ENCODE data around the gene SPATA46.

SPATA46 gene

GRCh38 chr1:162375463-162375862 lies 1.2 kb downstream of the SPATA46 start:
- Histone ChIP-seq H3K4me3 (no peak overlapping the region), H3K9me3 (no peaks in the 10 kb centered on the region), H3K27ac (no peak overlapping the region), H3K4me1 (no peaks in the 10 kb centered on the region), H3K27me3 (no peaks in the 10 kb centered on the region), H3K36me3 (no peaks in the 10 kb centered on the region)
- intact Hi-C loops (cut with DNase I; ENCODE audit: low total_unique reads) = no loop called here
- no peak for TF ChIP-seq CTCF (IDR thresholded peaks at IDR 0.05)
- DNase-seq = peak in 1 of 2 donors; percentile 34

- TF ChIP-seq CTCF (IDR thresholded peaks at IDR 0.05) = no peak
- no peak overlapping the region for H3K27ac ChIP-seq
- intact Hi-C loops (cut with DNase I; ENCODE audit: low total_unique reads) = no loop called here
These were observed 2.2 kb downstream of the SPATA46 start for GRCh38 chr1:162374406-162374805.

GRCh38 chr1:162373541-162374260 lies 3.0 kb downstream of the SPATA46 start:
- Histone ChIP-seq H3K9me3 (no peaks in the 10 kb centered on the region), H3K4me3 (no peak overlapping the region), H3K4me1 (no peaks in the 10 kb centered on the region), H3K36me3 (no peaks in the 10 kb centered on the region), H3K27me3 (no peaks in the 10 kb centered on the region), H3K27ac (no peak overlapping the region)
- intact Hi-C loops (cut with DNase I; ENCODE audit: low total_unique reads) = no loop called here
- TF ChIP-seq CTCF (IDR thresholded peaks at IDR 0.05) = no peak
- peak in 1 of 2 donors; percentile 32 for DNase-seq

More at GRCh38 chr1:162374406-162374805, 2.2 kb downstream of the SPATA46 start:
- peak in 1 of 2 donors; percentile 27 for DNase-seq
- Histone ChIP-seq H3K4me1 (no peaks in the 10 kb centered on the region), H3K9me3 (no peaks in the 10 kb centered on the region), H3K4me3 (no peak overlapping the region), H3K27me3 (no peaks in the 10 kb centered on the region), H3K36me3 (no peaks in the 10 kb centered on the region)

GRCh38 chr1:162373072-162373427 lies 3.6 kb downstream of the SPATA46 start:
- intact Hi-C loops (cut with DNase I; ENCODE audit: low total_unique reads) = no loop called here
- Histone ChIP-seq H3K4me3 (no peak overlapping the region), H3K9me3 (no peaks in the 10 kb centered on the region), H3K27me3 (no peaks in the 10 kb centered on the region), H3K4me1 (no peaks in the 10 kb centered on the region), H3K27ac (no peak overlapping the region), H3K36me3 (peaks cover 0 to 1% (median 0%) of the 10 kb centered on the region in 3 donors)
- peak in 1 of 2 donors; percentile 45 for DNase-seq
- TF ChIP-seq CTCF (IDR thresholded peaks at IDR 0.05) = no peak

GRCh38 chr1:162372159-162373071 lies 4.2 kb downstream of the SPATA46 start:
- no peaks in the 10 kb centered on the region for H3K9me3 ChIP-seq
- intact Hi-C loops (cut with DNase I; ENCODE audit: low total_unique reads) = no loop called here
- H3K27ac ChIP-seq = no peak overlapping the region
- no peaks in the 10 kb centered on the region for H3K27me3 ChIP-seq
- no peak for DNase-seq
- H3K4me1 ChIP-seq = no peaks in the 10 kb centered on the region
- no peak overlapping the region for H3K4me3 ChIP-seq
- TF ChIP-seq CTCF (IDR thresholded peaks at IDR 0.05) = no peak
- H3K36me3 ChIP-seq = peaks cover 0 to 8% (median 0%) of the 10 kb centered on the region in 3 donors

Measured in tibial artery (tissue), 4 donors.